Skeletal muscle cell (primary cell): ENCODE data around the gene CENPA.
"Not testable (repeated sequence)": the region's sequence is repeated elsewhere in the genome, so short reads cannot be mapped to it uniquely, and the experiment has no call there.

Experiments used
- DNase-seq: peaks from one replicate; pipeline ENCODE4 v3.0.0-alpha.2; 2010; ENCODE audit warnings: low read depth
- H3K4me3 ChIP-seq: 2 replicates; pipeline ENCODE4 v1.5.1; 2011; ENCODE audit warnings: low read depth, mild to moderate bottlenecking, control low read depth, low read length, moderate library complexity

Gene CENPA

GRCh38 chr2:26758790-26759321 is 27.0 kb upstream of the CENPA start:
- no peak for DNase-seq

GRCh38 chr2:26759845-26760244 is 26.0 kb upstream of the CENPA start:
- no peak overlapping the region for H3K4me3 ChIP-seq
- no peak for DNase-seq

More at GRCh38 chr2:26758790-26759321, 27.0 kb upstream of the CENPA start:
- H3K4me3 ChIP-seq = no peak overlapping the region

GRCh38 chr2:26760991-26761390 is 24.9 kb upstream of the CENPA start:
- DNase-seq = not testable (repeated sequence)

GRCh38 chr2:26763019-26763418 is 22.8 kb upstream of the CENPA start:
- no peak overlapping the region for H3K4me3 ChIP-seq
- DNase-seq = no peak

More at GRCh38 chr2:26760991-26761390, 24.9 kb upstream of the CENPA start:
- not testable (repeated sequence) for H3K4me3 ChIP-seq

GRCh38 chr2:26764078-26764887 is 21.6 kb upstream of the CENPA start, which contains the start of gene SLC35F6:
TSS of gene SLC35F6 (plus strand) at chr2:26764284. CDS start at chr2:26764350, 66 bp downstream.
- H3K4me3 ChIP-seq = peak within 1 kb of the TSS; percentile 87
- DNase-seq = no peak

- H3K4me3 ChIP-seq = peak overlapping the region; percentile 87
- DNase-seq = no peak
These were observed 20.9 kb upstream of the CENPA start for GRCh38 chr2:26764906-26765305.

- no peak for DNase-seq
- peak overlapping the region; percentile 87 for H3K4me3 ChIP-seq
These were observed 20.2 kb upstream of the CENPA start for GRCh38 chr2:26765475-26766200.

- DNase-seq = no peak
These were observed 18.7 kb upstream of the CENPA start for GRCh38 chr2:26767129-26767528.

GRCh38 chr2:26767894-26768487 is 17.9 kb upstream of the CENPA start:
- DNase-seq = no peak
- no peak overlapping the region for H3K4me3 ChIP-seq

More at GRCh38 chr2:26767129-26767528, 18.7 kb upstream of the CENPA start:
- no peak overlapping the region for H3K4me3 ChIP-seq

GRCh38 chr2:26768759-26769088 is 17.1 kb upstream of the CENPA start:
- no peak for DNase-seq
- no peak overlapping the region for H3K4me3 ChIP-seq

GRCh38 chr2:26769089-26769761 is 16.6 kb upstream of the CENPA start:
- no peak for DNase-seq
- no peak overlapping the region for H3K4me3 ChIP-seq

- no peak overlapping the region for H3K4me3 ChIP-seq
- DNase-seq = peak; percentile 63
These were observed 14.8 kb upstream of the CENPA start for GRCh38 chr2:26770986-26771586.

- peak; percentile 42 for DNase-seq
- H3K4me3 ChIP-seq = no peak overlapping the region
These were observed 13.5 kb upstream of the CENPA start for GRCh38 chr2:26772064-26773001.

GRCh38 chr2:26776195-26776800 is 9.6 kb upstream of the CENPA start:
- DNase-seq = no peak
- no peak overlapping the region for H3K4me3 ChIP-seq

- no peak for DNase-seq
- H3K4me3 ChIP-seq = no peak overlapping the region
These were observed 7.8 kb upstream of the CENPA start for GRCh38 chr2:26778098-26778497.

- DNase-seq = no peak
- H3K4me3 ChIP-seq = no peak overlapping the region
These were observed 7.3 kb upstream of the CENPA start for GRCh38 chr2:26778507-26778906.

GRCh38 chr2:26780203-26780760 is 5.6 kb upstream of the CENPA start:
- H3K4me3 ChIP-seq = no peak overlapping the region
- DNase-seq = no peak
